Measurements from ENCODE around the gene GSTO2. TPM values are rescaled to one million over a fixed set of nuclear protein-coding genes. Genes with fewer than 3 reads are reported as not detected.
"Not testable (repeated sequence)": the region's sequence is repeated elsewhere in the genome, so short reads cannot be mapped to it uniquely, and the experiment has no call there.

Gene GSTO2
- polyA plus RNA-seq, 6 donors from 2014 or later = 0.21 to 0.78 (median 0.49) TPM; not detected in 1

- H3K27me3 Mint-ChIP-seq = peaks cover 26 to 46% (median 33%) of the 10 kb centered on the region in 3 donors
Measured at GRCh38 chr10:104243512-104243911, 25.5 kb upstream of the GSTO2 start.

GRCh38 chr10:104245066-104245632, 23.8 kb upstream of the GSTO2 start:
- ATAC-seq (ENCODE audit: low read depth in 2 of 2) (no peak), DNase-seq (no peak)
- Mint-ChIP-seq H3K27ac (no peak overlapping the region), H3K4me1 (no peaks in the 10 kb centered on the region), H3K9me3 (peaks cover 0 to 12% (median 3%) of the 10 kb centered on the region in 7 donors), H3K36me3 (no peaks in the 10 kb centered on the region), H3K4me3 (no peak overlapping the region), H3K27me3 (peaks cover 17 to 47% (median 24%) of the 10 kb centered on the region in 3 donors)

More at GRCh38 chr10:104243512-104243911, 25.5 kb upstream of the GSTO2 start:
- no peaks in the 10 kb centered on the region for H3K36me3 Mint-ChIP-seq
- DNase-seq = no peak
- H3K9me3 Mint-ChIP-seq = peaks cover 0 to 12% (median 0%) of the 10 kb centered on the region in 7 donors
- no peak for ATAC-seq (ENCODE audit: low read depth in 2 of 2)
- H3K27ac Mint-ChIP-seq = peak overlapping the region in 1 of 6 donors; percentile 45
- no peak overlapping the region for H3K4me3 Mint-ChIP-seq
- H3K4me1 Mint-ChIP-seq = no peaks in the 10 kb centered on the region

GRCh38 chr10:104246976-104247375, 22.0 kb upstream of the GSTO2 start:
- DNase-seq (no peak), ATAC-seq (ENCODE audit: low read depth in 2 of 2) (no peak)
- H3K4me1 Mint-ChIP-seq = no peaks in the 10 kb centered on the region
- no peaks in the 10 kb centered on the region for H3K36me3 Mint-ChIP-seq
- H3K27me3 Mint-ChIP-seq = peaks cover 13 to 40% (median 30%) of the 10 kb centered on the region in 3 donors
- H3K4me3 Mint-ChIP-seq = no peak overlapping the region
- H3K9me3 Mint-ChIP-seq = peaks cover 0 to 12% (median 3%) of the 10 kb centered on the region in 7 donors
- H3K27ac Mint-ChIP-seq = no peak overlapping the region

GRCh38 chr10:104247513-104248146, 21.4 kb upstream of the GSTO2 start:
- peaks cover 0 to 12% (median 3%) of the 10 kb centered on the region in 7 donors for H3K9me3 Mint-ChIP-seq
- peaks cover 19 to 38% (median 28%) of the 10 kb centered on the region in 3 donors for H3K27me3 Mint-ChIP-seq
- H3K36me3 Mint-ChIP-seq = no peaks in the 10 kb centered on the region
- ATAC-seq (ENCODE audit: low read depth in 2 of 2) (no peak), DNase-seq (no peak)
- no peak overlapping the region for H3K4me3 Mint-ChIP-seq
- H3K27ac Mint-ChIP-seq = no peak overlapping the region
- H3K4me1 Mint-ChIP-seq = no peaks in the 10 kb centered on the region

- not testable (repeated sequence) for H3K4me1 Mint-ChIP-seq; H3K27ac Mint-ChIP-seq; H3K4me3 Mint-ChIP-seq; ATAC-seq (ENCODE audit: low read depth in 2 of 2); DNase-seq; H3K36me3 Mint-ChIP-seq
- H3K9me3 Mint-ChIP-seq = peaks cover 0 to 12% (median 3%) of the 10 kb centered on the region in 7 donors
- H3K27me3 Mint-ChIP-seq = peaks cover 9 to 30% (median 24%) of the 10 kb centered on the region in 3 donors
Measured at GRCh38 chr10:104248931-104249330, 20.1 kb upstream of the GSTO2 start.

- Mint-ChIP-seq H3K9me3 (peaks cover 0 to 12% (median 3%) of the 10 kb centered on the region in 7 donors), H3K27me3 (peaks cover 9 to 30% (median 24%) of the 10 kb centered on the region in 3 donors), H3K27ac (no peak overlapping the region), H3K4me3 (no peak overlapping the region), H3K36me3 (no peaks in the 10 kb centered on the region), H3K4me1 (peaks cover 10 to 13% (median 10%) of the 10 kb centered on the region in 3 donors)
- DNase-seq (no peak), ATAC-seq (ENCODE audit: low read depth in 2 of 2) (no peak)
Measured at GRCh38 chr10:104250371-104250770, 18.6 kb upstream of the GSTO2 start.

- Mint-ChIP-seq H3K4me1 (peaks cover 14 to 22% (median 20%) of the 10 kb centered on the region in 3 donors), H3K27ac (no peak overlapping the region), H3K9me3 (peaks cover 0 to 10% (median 2%) of the 10 kb centered on the region in 7 donors), H3K27me3 (peaks cover 9 to 30% (median 22%) of the 10 kb centered on the region in 3 donors), H3K4me3 (peak overlapping the region in 1 of 8 donors; percentile 93), H3K36me3 (no peaks in the 10 kb centered on the region)
- DNase-seq (no peak), ATAC-seq (ENCODE audit: low read depth in 2 of 2) (no peak)
Measured at GRCh38 chr10:104251443-104251842, 17.5 kb upstream of the GSTO2 start.

- Mint-ChIP-seq H3K27ac (no peak overlapping the region), H3K27me3 (peaks cover 9 to 21% (median 12%) of the 10 kb centered on the region in 3 donors), H3K36me3 (no peaks in the 10 kb centered on the region), H3K4me1 (peaks cover 14 to 29% (median 20%) of the 10 kb centered on the region in 3 donors), H3K9me3 (peaks cover 0 to 3% (median 0%) of the 10 kb centered on the region in 7 donors), H3K4me3 (peak overlapping the region in 2 of 8 donors; percentile 15 to 93)
- ATAC-seq (ENCODE audit: low read depth in 2 of 2) (no peak), DNase-seq (no peak)
Measured at GRCh38 chr10:104252368-104252767, 16.6 kb upstream of the GSTO2 start.

- peaks cover 0 to 3% (median 0%) of the 10 kb centered on the region in 7 donors for H3K9me3 Mint-ChIP-seq
- peaks cover 0 to 3% of the 10 kb centered on the region in 2 donors for H3K36me3 Mint-ChIP-seq
- peak overlapping the region in 1 of 6 donors; percentile 25 for H3K27ac Mint-ChIP-seq
- H3K27me3 Mint-ChIP-seq = peaks cover 9 to 19% (median 12%) of the 10 kb centered on the region in 3 donors
- peaks cover 18 to 35% (median 23%) of the 10 kb centered on the region in 3 donors for H3K4me1 Mint-ChIP-seq
- ATAC-seq (ENCODE audit: low read depth in 2 of 2) = no peak
- DNase-seq = no peak
- H3K4me3 Mint-ChIP-seq = peak overlapping the region in 7 of 8 donors; percentile 50 to 100 (median 93)
Measured at GRCh38 chr10:104253106-104253505, 15.9 kb upstream of the GSTO2 start.

- ATAC-seq (ENCODE audit: low read depth in 2 of 2) (no peak), DNase-seq (no peak)
- H3K27me3 Mint-ChIP-seq = peaks cover 9 to 16% (median 12%) of the 10 kb centered on the region in 3 donors
- peak overlapping the region; percentile 84 to 98 (median 96) for H3K27ac Mint-ChIP-seq
- peaks cover 0 to 8% of the 10 kb centered on the region in 2 donors for H3K36me3 Mint-ChIP-seq
- peaks cover 23 to 40% (median 26%) of the 10 kb centered on the region in 3 donors for H3K4me1 Mint-ChIP-seq
- peak overlapping the region; percentile 89 to 100 (median 96) for H3K4me3 Mint-ChIP-seq
- H3K9me3 Mint-ChIP-seq = peaks cover 0 to 1% (median 0%) of the 10 kb centered on the region in 7 donors
Measured at GRCh38 chr10:104253606-104254410, 15.2 kb upstream of the GSTO2 start.

GRCh38 chr10:104254493-104255310, 14.3 kb upstream of the GSTO2 start, which contains the start of gene GSTO1:
Gene GSTO1 (plus strand): TSS chr10:104254892. CDS start chr10:104254929, 37 bp downstream.
- H3K9me3 Mint-ChIP-seq = no peaks in the 10 kb centered on the region
- peaks cover 29 to 40% (median 29%) of the 10 kb centered on the region in 3 donors for H3K4me1 Mint-ChIP-seq
- H3K27ac Mint-ChIP-seq = peak within 1 kb of the TSS; percentile 92 to 98 (median 96)
- H3K4me3 Mint-ChIP-seq = peak within 1 kb of the TSS; percentile 89 to 100 (median 96)
- ATAC-seq (ENCODE audit: low read depth in 2 of 2) (peak; percentile 70 to 75), DNase-seq (peak; percentile 35)
- H3K36me3 Mint-ChIP-seq = peaks cover 0 to 8% of the 10 kb centered on the region in 2 donors
- H3K27me3 Mint-ChIP-seq = peaks cover 9 to 12% (median 10%) of the 10 kb centered on the region in 3 donors

- Mint-ChIP-seq H3K27ac (peak overlapping the region in 5 of 6 donors; percentile 34 to 96 (median 92)), H3K27me3 (peaks cover 3 to 9% (median 6%) of the 10 kb centered on the region in 3 donors), H3K4me3 (peak overlapping the region; percentile 89 to 100 (median 96)), H3K9me3 (no peaks in the 10 kb centered on the region), H3K36me3 (peaks cover 6 to 13% of the 10 kb centered on the region in 2 donors), H3K4me1 (peaks cover 29 to 45% (median 34%) of the 10 kb centered on the region in 3 donors)
- peak; percentile 43 to 58 for ATAC-seq (ENCODE audit: low read depth in 2 of 2)
- DNase-seq = peak; percentile 8
Measured at GRCh38 chr10:104255311-104255981, 13.5 kb upstream of the GSTO2 start.

Measured in naive B cell (primary cell).